Kidney (tissue), 14 donors: Measurements from ENCODE around the gene HAPSTR1. TPM values are rescaled to one million over a fixed set of nuclear protein-coding genes. Genes with fewer than 3 reads are reported as not detected.

Experiments
- DNase-seq, 5 donors: peaks; one replicate each; pipeline ENCODE4 v3.0.0-alpha.2; 2013 to 2020
- FAIRE-seq: peaks from 2 replicates; lab custom pipeline; 2012; peaks lifted over from hg19 to GRCh38; lab: Jason Lieb, UNC
- H3K27ac ChIP-seq, 2 donors: one replicate each; pipeline ENCODE4 v1.7.0; 2013; ENCODE audit warnings: low read depth in 2 of 2, low read length in 2 of 2, inconsistent platforms in 1 of 2
- H3K27me3 ChIP-seq: one replicate; pipeline ENCODE4 v1.7.1; 2013; ENCODE audit warnings: low read length, inconsistent platforms; ENCODE audit not compliant: control insufficient read depth, insufficient read depth
- H3K36me3 ChIP-seq, 3 donors: one replicate each; pipeline versions ENCODE4 v1.7.0 to v1.7.1; 2013; ENCODE audit warnings: low read length in 3 of 3, control low read depth in 1 of 3, inconsistent platforms in 1 of 3; ENCODE audit not compliant: insufficient read depth in 3 of 3, control insufficient read depth in 2 of 3
- H3K4me1 ChIP-seq, 3 donors: one replicate each; pipeline versions ENCODE4 v1.7.0 to v1.7.1; 2013; ENCODE audit warnings: low read length in 3 of 3, inconsistent platforms in 1 of 3, low read depth in 1 of 3; ENCODE audit not compliant: control insufficient read depth in 2 of 3, insufficient read depth in 2 of 3
- H3K4me3 ChIP-seq, 3 donors: one replicate each; pipeline versions ENCODE4 v1.7.0 to v1.8.1; 2013; ENCODE audit warnings: low read length in 3 of 3, control low read depth in 1 of 3, inconsistent platforms in 1 of 3
- H3K9ac ChIP-seq, 3 donors: one replicate each; pipeline versions ENCODE4 v1.7.0 to v1.7.1; 2013; ENCODE audit warnings: low read length in 3 of 3, control low read depth in 1 of 3, inconsistent platforms in 1 of 3
- H3K9me3 ChIP-seq, 3 donors: one replicate each; pipeline versions ENCODE4 v1.7.0 to v1.7.1; 2013; ENCODE audit warnings: low read length in 3 of 3, control low read depth in 1 of 3, inconsistent platforms in 1 of 3; ENCODE audit not compliant: control insufficient read depth in 2 of 3, insufficient read depth in 1 of 3
- CTCF ChIP-seq: IDR thresholded peaks from 3 replicates; pipeline ENCODE4 v1.5.1; 2012; ENCODE audit warnings: mild to moderate bottlenecking, moderate library complexity, borderline replicate concordance; ENCODE audit not compliant: insufficient read depth; ENCODE audit errors: extremely low read depth
- intact Hi-C: fragments of 100-400 bp; cut with DNase I; formaldehyde crosslinking; loops from one replicate; pipeline ENCODE4 v1.11.1; 2022
- polyA plus RNA-seq: library from polyadenylated mRNA; stranded (reverse); fragments of 350-450 nt; fragmentation: Illumina TruSeq; extraction: RNeasy Lipid Tissue Mini Kit (QIAGEN cat#74804); gene quantifications from one replicate; pipeline ENCODE4 v1.2.3, GENCODE V29; 2014; ENCODE audit warnings: low read depth, low replicate concordance; ENCODE audit not compliant: insufficient read depth
- total RNA-seq: library from RNA; stranded (reverse); fragmentation: NEBNext Ultra II Directional; extraction: Animal tissue kit (Norgen Biotek cat#: 25700); gene quantifications from one replicate; pipeline ENCODE4 v1.2.1, GENCODE V29; 2021
- donor health status: control.
- donor health status: control.
- donor health status: control.
- donor health status: control.
- donor health status: control.
- donor health status: DM: yes; HTN: yes; CAD: no.
- donor health status: Normal renal cell carcinoma (clear cell type).

Gene HAPSTR1
- total and polyA plus RNA-seq, 2 donors from 2014 or later, result 14.7 to 77.0 TPM

DNA sequence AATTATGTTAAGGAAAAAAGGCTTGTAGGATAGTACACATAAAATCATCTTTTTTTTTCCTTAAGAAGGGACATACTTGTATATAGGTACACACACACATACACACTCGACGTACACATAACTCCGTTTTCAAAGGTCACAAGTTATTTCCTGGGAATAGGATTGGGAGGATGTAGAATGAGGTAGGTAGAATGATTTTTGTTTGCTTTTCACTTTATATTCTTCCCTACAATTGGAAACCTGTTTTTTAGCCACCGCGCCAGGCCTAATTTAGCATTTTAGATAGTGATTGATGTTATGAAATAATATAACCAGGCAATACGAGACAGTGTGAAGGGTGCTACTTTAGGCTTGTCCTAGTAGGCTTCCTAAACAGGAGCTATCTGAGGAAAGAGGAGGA is 1.8 kb upstream of the HAPSTR1 start:
- H3K27ac ChIP-seq, result no peak overlapping the region
- FAIRE-seq (no peak), DNase-seq (no peak)
- H3K9ac ChIP-seq, result peak overlapping the region in 1 of 3 donors; percentile 90
- H3K36me3 ChIP-seq, result peaks cover 0 to 3% (median 2%) of the 10 kb centered on the region in 3 donors
- H3K4me1 ChIP-seq, result peaks cover 0 to 9% (median 9%) of the 10 kb centered on the region in 3 donors
- no peaks in the 10 kb centered on the region for H3K9me3 ChIP-seq
- H3K27me3 ChIP-seq, result no peaks in the 10 kb centered on the region
- intact Hi-C loops, result no loop called here
- H3K4me3 ChIP-seq, result peak overlapping the region in 1 of 3 donors; percentile 10
- no peak for TF ChIP-seq CTCF

- peak overlapping the region; percentile 63 to 73 for H3K27ac ChIP-seq
- DNase-seq, result peak; percentile 34 to 89 (median 56)
- TF ChIP-seq CTCF, result no peak
- intact Hi-C loops, result no loop called here
- peak overlapping the region; percentile 48 to 90 (median 55) for H3K9ac ChIP-seq
- peaks cover 0 to 14% (median 10%) of the 10 kb centered on the region in 3 donors for H3K4me1 ChIP-seq
- no peak for FAIRE-seq
- no peaks in the 10 kb centered on the region for H3K27me3 ChIP-seq
- H3K9me3 ChIP-seq, result no peaks in the 10 kb centered on the region
- H3K36me3 ChIP-seq, result peaks cover 0 to 5% (median 2%) of the 10 kb centered on the region in 3 donors
- peak overlapping the region; percentile 69 to 80 (median 76) for H3K4me3 ChIP-seq
These were observed 1.1 kb upstream of the HAPSTR1 start for GRCh38 chr16:9090101-9090959.

GRCh38 chr16:9091867-9092281 is 430 bp downstream of the HAPSTR1 start:
- DNase-seq (peak in 3 of 5 donors; percentile 27 to 90 (median 76)), FAIRE-seq (no peak)
- intact Hi-C loops, result no loop called here
- H3K27ac ChIP-seq, result peak overlapping the region; percentile 97 to 99
- no peaks in the 10 kb centered on the region for H3K9me3 ChIP-seq
- no peak for TF ChIP-seq CTCF
- peak overlapping the region; percentile 49 to 95 (median 86) for H3K9ac ChIP-seq
- H3K27me3 ChIP-seq, result no peaks in the 10 kb centered on the region
- peak overlapping the region; percentile 62 to 78 (median 78) for H3K4me3 ChIP-seq
- peaks cover 0 to 5% (median 2%) of the 10 kb centered on the region in 3 donors for H3K36me3 ChIP-seq
- H3K4me1 ChIP-seq, result peaks cover 0 to 19% (median 12%) of the 10 kb centered on the region in 3 donors
